K562 (cell line): Measurements from ENCODE around the gene ZBTB38. TPM values are rescaled to one million over a fixed set of nuclear protein-coding genes. Genes with fewer than 3 reads are reported as not detected.

Experiments used
- GTF2E2 ChIP-seq: fragments of 200-800 bp; sonication (Bioruptor generic); IDR thresholded peaks from 2 replicates; pipeline ENCODE4 v1.6.1; 2016; ENCODE audit warnings: missing genetic modification characterization, missing compliant biosample characterization
- HDAC2 ChIP-seq: fragments of 450-650 bp; IDR thresholded peaks from 2 replicates; pipeline ENCODE4 v1.6.1; 2016; ENCODE audit warnings: mild to moderate bottlenecking
- IRF2 ChIP-seq: sonication (generic); formaldehyde crosslinking; IDR thresholded peaks from 2 replicates; pipeline ENCODE4 v1.8.1; 2022; ENCODE audit warnings: mild to moderate bottlenecking, missing genetic modification reagents
- KHSRP ChIP-seq: fragments of 450-650 bp; IDR thresholded peaks from 2 replicates; pipeline ENCODE4 v1.6.1; 2017
- LEF1 ChIP-seq: fragments of 450-650 bp; IDR thresholded peaks from 2 replicates; pipeline ENCODE4 v1.6.1; 2016; ENCODE audit warnings: mild to moderate bottlenecking
- NEUROD1 ChIP-seq: fragments of 150-350 bp; IDR thresholded peaks from 2 replicates; pipeline ENCODE4 v1.6.1; 2014; ENCODE audit warnings: borderline replicate concordance, low read length, low read depth; ENCODE audit not compliant: partially characterized antibody
- NR4A1 ChIP-seq, 2 experiments: fragments of 250-450 bp in 1 of 2; fragments of 450-650 bp in 1 of 2; sonication (Bioruptor Pico) in 1 of 2; IDR thresholded peaks; 2 replicates each; pipeline versions ENCODE4 v1.4.0 to v1.6.1; 2016 to 2020; ENCODE audit warnings: mild to moderate bottlenecking in 2 of 2, missing compliant biosample characterization in 1 of 2, missing genetic modification characterization in 1 of 2, moderate library complexity in 1 of 2
- PCBP2 ChIP-seq: fragments of 200-400 bp; formaldehyde crosslinking; IDR thresholded peaks from 2 replicates; pipeline ENCODE4 v1.6.1; 2018; ENCODE audit warnings: low read length, low read depth, mild to moderate bottlenecking, moderate library complexity; ENCODE audit not compliant: poor library complexity, severe bottlenecking
- SMC3 ChIP-seq: conservative IDR thresholded peaks from 2 replicates; pipeline ENCODE4 v1.6.1; 2011; ENCODE audit warnings: low read depth, low read length, improper control_type of control experiment; ENCODE audit not compliant: insufficient read depth
- SOX6 ChIP-seq: fragments of 450-650 bp; IDR thresholded peaks from 2 replicates; pipeline ENCODE4 v1.6.1; 2014; ENCODE audit warnings: mild to moderate bottlenecking
- TEAD1 ChIP-seq, 2 experiments: fragments of 450-650 bp in 1 of 2; sonication (generic) in 1 of 2; formaldehyde crosslinking; IDR thresholded peaks; 2 replicates each; pipeline versions ENCODE4 v1.4.0 to v1.8.0; 2020 to 2022; ENCODE audit warnings: mild to moderate bottlenecking in 2 of 2, missing genetic modification reagents in 1 of 2
- TOE1 ChIP-seq, 2 experiments: fragments of 450-650 bp in 1 of 2; sonication (generic) in 1 of 2; formaldehyde crosslinking in 1 of 2; IDR thresholded peaks; 2 replicates each; pipeline versions ENCODE4 v1.7.1 to v1.8.0; 2016 to 2022; ENCODE audit warnings: borderline replicate concordance in 2 of 2, mild to moderate bottlenecking in 2 of 2, antibody characterized with exemption in 1 of 2, inconsistent platforms in 1 of 2, low read depth in 1 of 2, missing genetic modification reagents in 1 of 2, moderate library complexity in 1 of 2
- polyA plus RNA-seq, 8 experiments: library from polyadenylated mRNA; depleted of rRNA in 4 of 8; stranded (reverse) in 5 of 8; unstranded in 3 of 8; fragments of >200 nt; fragmentation: Nextera tagmentation in 2 of 8; fragmentation: Illumina TruSeq in 1 of 8; extraction: Ambion mirVana in 2 of 8; extraction: Trizol in 1 of 8; gene quantifications; 2 replicates each; pipeline versions ENCODE4 v1.2.1 to v1.2.3, GENCODE V29; 2011 to 2014; ENCODE audit warnings: inconsistent platforms in 1 of 8, missing spikeins in 1 of 8
- total RNA-seq, 7 experiments: library from RNA; depleted of rRNA in 6 of 7; stranded (reverse); fragments of >200 nt in 6 of 7; fragmentation: Illumina TruSeq in 2 of 7; extraction: Trizol in 2 of 7; gene quantifications; 2 replicates each; pipeline versions ENCODE4 v1.2.1 to v1.2.3, GENCODE V29; 2011 to 2021; ENCODE audit warnings: low replicate concordance in 1 of 7
- TF ChIP-seq, protein P1 (sequence below): sonication (generic); formaldehyde crosslinking; IDR thresholded peaks from 2 replicates; pipeline ENCODE4 v1.9.0; 2022; ENCODE audit warnings: mild to moderate bottlenecking, missing genetic modification reagents
- TF ChIP-seq, protein P2 (sequence below), 2 experiments: fragments of 450-650 bp; IDR thresholded peaks; 2 replicates each; pipeline ENCODE4 v1.6.1; 2016; ENCODE audit warnings: mild to moderate bottlenecking in 2 of 2, borderline replicate concordance in 1 of 2, low read depth in 1 of 2, moderate library complexity in 1 of 2
- TF ChIP-seq, protein P3 (sequence below): IDR thresholded peaks from 2 replicates; pipeline ENCODE4 v1.6.1; 2016; ENCODE audit warnings: missing genetic modification characterization, missing compliant biosample characterization

The ZBTB38 gene
- total and polyA plus RNA-seq, 9 of the 15 experiments (the other 6 are each of a cell fraction or from before 2014, with no cell fraction given): 12.1 to 39.4 (median 22.9) TPM

DNA sequence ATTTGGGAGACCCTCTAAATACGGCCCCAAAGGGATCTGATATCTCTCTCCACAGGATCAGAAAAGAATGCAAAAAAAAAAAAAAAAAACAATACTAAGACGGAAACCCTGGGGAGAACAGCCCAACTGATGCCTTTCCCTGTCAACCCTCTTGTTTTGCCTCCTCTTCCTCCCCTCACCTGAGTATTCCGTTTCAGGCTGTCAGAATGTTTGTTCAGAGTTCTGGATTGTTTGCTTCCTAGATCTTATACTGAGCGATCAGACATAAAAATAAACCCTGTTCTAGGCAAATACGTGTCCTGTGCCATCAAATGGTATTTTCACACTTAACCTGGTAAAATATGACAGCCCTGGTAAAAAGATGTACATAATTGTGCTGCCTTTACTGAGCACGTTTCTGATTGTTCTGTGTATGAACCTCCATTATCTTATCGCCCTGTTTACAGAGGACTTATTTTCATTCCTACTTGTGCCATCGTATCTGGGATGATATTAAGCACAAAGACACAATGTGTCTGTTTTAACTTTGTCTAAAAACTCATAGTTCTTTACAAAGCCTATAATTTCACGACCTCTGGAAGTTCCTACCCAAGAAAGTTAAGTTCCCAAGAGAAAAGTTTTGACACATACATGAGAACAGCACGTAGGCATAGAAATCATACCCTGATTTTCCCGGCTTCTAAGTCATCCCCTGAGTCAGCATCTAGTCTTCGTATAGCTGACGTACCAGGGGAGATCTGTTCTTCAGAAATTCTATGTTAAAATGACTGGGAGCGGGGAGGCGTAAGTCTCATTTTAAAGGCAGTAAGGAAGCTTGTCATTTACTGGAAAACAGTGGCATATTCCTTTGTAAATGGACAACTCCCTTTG lies 856 bp downstream of the ZBTB38 start (continued):
- TF ChIP-seq, protein P1, sequence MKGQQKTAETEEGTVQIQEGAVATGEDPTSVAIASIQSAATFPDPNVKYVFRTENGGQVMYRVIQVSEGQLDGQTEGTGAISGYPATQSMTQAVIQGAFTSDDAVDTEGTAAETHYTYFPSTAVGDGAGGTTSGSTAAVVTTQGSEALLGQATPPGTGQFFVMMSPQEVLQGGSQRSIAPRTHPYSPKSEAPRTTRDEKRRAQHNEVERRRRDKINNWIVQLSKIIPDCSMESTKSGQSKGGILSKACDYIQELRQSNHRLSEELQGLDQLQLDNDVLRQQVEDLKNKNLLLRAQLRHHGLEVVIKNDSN (CRISPR knock-in tag): no peak
- no peak for TF ChIP-seq PCBP2
- no peak for TF ChIP-seq SMC3
- TF ChIP-seq KHSRP: 0 out of 2 replicates have a peak, but pooled peaks have one; percentile 12
- TF ChIP-seq HDAC2: no peak
- no peak for TF ChIP-seq NEUROD1
- TF ChIP-seq, protein P2, sequence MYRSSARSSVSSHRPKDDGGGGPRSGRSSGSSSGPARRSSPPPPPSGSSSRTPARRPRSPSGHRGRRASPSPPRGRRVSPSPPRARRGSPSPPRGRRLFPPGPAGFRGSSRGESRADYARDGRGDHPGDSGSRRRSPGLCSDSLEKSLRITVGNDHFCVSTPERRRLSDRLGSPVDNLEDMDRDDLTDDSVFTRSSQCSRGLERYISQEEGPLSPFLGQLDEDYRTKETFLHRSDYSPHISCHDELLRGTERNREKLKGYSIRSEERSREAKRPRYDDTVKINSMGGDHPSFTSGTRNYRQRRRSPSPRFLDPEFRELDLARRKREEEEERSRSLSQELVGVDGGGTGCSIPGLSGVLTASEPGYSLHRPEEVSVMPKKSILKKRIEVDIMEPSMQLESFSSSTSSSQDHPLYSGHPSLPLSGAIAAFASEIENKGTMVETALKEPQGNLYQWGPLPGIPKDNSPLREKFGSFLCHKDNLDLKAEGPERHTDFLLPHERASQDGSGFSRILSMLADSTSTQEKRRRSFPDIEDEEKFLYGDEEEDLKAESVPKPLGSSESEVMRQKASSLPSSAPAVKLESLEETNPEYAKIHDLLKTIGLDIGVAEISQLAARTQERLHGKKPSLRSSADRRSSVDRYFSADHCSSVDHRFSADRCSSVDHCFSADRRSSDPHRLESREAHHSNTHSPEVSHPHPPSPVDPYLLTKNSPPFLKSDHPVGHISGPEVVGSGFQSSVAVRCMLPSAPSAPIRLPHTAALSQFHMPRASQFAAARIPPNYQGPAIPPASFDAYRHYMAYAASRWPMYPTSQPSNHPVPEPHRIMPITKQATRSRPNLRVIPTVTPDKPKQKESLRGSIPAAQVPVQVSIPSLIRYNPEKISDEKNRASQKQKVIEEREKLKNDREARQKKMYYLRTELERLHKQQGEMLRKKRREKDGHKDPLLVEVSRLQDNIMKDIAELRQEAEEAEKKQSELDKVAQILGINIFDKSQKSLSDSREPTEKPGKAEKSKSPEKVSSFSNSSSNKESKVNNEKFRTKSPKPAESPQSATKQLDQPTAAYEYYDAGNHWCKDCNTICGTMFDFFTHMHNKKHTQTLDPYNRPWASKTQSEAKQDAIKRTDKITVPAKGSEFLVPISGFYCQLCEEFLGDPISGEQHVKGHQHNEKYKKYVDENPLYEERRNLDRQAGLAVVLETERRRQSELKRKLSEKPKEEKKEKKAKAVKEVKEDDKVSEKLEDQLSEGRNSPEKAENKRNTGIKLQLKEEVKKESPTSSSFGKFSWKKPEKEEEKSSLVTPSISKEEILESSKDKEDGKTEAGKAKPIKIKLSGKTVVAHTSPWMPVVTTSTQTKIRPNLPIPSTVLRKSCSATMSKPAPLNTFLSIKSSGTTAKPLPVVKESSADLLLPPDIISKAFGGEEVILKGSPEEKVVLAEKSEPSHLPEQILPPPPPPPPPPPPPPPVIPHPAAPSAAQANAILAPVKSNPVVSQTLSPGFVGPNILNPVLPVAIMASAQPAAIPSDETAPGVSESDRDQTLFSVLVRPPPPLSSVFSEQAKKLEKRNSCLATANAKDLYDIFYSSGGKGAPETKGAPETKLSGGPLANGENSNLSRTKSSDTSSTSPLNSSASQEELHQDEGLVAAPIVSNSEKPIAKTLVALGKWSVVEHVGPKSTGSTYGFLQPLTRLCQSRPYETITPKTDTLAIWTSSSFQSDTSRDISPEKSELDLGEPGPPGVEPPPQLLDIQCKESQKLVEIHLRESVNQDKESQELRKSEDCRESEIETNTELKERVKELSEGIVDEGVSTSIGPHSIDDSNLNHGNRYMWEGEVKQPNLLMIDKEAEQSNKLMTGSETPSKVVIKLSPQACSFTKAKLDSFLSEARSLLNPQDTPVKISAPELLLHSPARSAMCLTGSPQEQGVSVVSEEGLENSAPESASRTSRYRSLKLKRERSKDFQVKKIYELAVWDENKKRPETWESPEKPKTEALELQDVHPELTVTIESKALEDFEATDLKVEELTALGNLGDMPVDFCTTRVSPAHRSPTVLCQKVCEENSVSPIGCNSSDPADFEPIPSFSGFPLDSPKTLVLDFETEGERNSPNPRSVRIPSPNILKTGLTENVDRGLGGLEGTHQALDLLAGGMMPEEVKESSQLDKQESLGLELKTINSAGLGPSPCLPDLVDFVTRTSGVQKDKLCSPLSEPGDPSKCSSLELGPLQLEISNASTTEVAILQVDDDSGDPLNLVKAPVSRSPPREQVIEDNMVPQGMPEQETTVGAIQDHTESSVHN (IDR thresholded peaks at IDR 0.05; ENCODE audit: borderline replicate concordance in 1 of 2, low read depth in 1 of 2): no peak
- TF ChIP-seq SOX6: no peak
- no peak for TF ChIP-seq IRF2 (CRISPR knock-in tag)
- no peak for TF ChIP-seq TOE1 (IDR thresholded peaks at IDR 0.05; ENCODE audit: borderline replicate concordance)
- no peak for TF ChIP-seq TOE1 (CRISPR knock-in tag; IDR thresholded peaks at IDR 0.05; ENCODE audit: borderline replicate concordance, low read depth)
- peak; percentile 22; the same call in 1 of the 2 replicates for TF ChIP-seq GTF2E2
- no peak for TF ChIP-seq LEF1
- TF ChIP-seq NR4A1 (CRISPR knock-in tag; IDR thresholded peaks at IDR 0.05): no peak
- no peak for TF ChIP-seq NR4A1 (tag; IDR thresholded peaks at IDR 0.05)
- TF ChIP-seq, protein P3, sequence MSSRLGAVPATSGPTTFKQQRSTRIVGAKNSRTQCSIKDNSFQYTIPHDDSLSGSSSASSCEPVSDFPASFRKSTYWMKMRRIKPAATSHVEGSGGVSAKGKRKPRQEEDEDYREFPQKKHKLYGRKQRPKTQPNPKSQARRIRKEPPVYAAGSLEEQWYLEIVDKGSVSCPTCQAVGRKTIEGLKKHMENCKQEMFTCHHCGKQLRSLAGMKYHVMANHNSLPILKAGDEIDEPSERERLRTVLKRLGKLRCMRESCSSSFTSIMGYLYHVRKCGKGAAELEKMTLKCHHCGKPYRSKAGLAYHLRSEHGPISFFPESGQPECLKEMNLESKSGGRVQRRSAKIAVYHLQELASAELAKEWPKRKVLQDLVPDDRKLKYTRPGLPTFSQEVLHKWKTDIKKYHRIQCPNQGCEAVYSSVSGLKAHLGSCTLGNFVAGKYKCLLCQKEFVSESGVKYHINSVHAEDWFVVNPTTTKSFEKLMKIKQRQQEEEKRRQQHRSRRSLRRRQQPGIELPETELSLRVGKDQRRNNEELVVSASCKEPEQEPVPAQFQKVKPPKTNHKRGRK (tag): no peak
- 0 out of 4 replicates have a peak, but pooled peaks of 1 of the 2 experiments have one; percentile 4 for TF ChIP-seq TEAD1 (CRISPR knock-in tag; IDR thresholded peaks at IDR 0.05)
